Smooth muscle cell of the brain vasculature (primary cell): Measurements from ENCODE around the gene CHCHD6.

ENCODE experiments used
- DNase-seq: peaks from one replicate; pipeline ENCODE4 v3.0.0-alpha.2; 2012; ENCODE audit warnings: low read depth, low spot score

CHCHD6 gene

DNA sequence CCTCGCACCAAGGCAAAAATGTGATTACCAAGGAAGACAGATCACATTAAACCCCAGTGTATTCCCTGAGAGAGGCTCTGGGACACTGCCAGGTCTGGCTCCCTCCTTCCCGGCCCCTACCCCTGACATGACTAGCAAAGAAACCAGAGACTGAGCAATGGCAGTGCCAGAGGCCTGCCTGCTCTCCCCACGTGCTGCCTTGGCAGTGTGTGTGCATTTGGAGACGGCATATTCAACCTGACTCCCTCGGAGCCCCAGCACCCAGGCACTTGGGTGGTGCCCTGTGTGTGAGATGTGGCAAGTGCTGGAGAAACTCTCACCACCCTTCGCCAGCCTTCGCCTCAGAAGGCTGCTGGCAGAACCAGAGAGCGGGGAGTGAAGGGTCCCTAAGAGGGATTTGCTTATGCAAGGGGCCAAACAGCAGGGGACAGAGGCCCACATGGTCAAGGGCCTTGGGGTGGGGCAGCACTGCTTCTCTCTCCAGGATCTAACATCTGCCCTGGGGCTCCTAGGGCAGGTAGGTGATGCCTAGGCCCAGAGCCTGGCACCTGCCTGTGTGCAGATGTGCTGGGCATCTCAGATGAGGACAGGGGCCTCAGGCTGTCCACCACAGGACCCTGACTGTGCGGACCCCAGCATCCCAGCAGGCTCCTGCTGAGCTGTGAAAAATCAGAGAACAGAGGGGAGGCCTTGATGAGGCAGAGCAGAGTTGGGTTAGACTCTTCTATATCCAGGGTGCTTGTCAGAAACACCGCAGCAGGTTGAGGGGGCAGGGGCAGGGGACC lies 255.3 kb downstream of the CHCHD6 start:
- DNase-seq, result no peak

- DNase-seq, result peak; percentile 52
These were observed 256.0 kb downstream of the CHCHD6 start for GRCh38 chr3:126959921-126960603.

- DNase-seq, result no peak
These were observed 256.6 kb downstream of the CHCHD6 start for GRCh38 chr3:126960604-126960995.

DNA sequence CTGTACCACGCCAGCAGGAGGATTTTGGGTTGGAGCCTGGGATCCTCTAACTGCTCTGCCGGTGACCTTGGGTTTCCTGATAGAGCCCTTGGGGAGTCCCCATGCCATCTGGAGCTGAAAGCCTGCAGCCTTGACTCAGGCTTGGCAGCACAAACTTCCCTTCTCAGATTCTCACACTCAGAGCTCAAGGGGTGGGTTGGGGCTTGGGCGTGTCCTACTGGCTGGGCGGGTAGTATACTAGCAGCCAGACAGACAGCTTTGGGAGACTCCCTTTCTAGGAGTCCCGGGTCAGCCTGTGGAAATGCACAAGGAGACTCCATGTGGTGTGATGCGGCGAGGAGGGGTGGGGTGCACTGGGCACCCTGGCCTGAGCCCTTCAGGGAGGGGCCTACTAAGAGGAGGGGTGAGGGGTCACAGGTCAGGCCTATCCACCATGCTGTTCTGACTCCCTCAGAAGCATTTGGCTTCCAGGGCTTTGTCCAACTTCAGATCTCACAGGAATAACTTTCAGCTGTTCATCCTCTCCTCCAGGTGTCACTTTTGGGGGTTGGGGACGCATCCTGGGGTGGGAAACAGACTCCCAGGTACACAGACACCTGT lies 257.3 kb downstream of the CHCHD6 start:
- no peak for DNase-seq

GRCh38 chr3:126961791-126962461 lies 257.9 kb downstream of the CHCHD6 start:
- no peak for DNase-seq

DNA sequence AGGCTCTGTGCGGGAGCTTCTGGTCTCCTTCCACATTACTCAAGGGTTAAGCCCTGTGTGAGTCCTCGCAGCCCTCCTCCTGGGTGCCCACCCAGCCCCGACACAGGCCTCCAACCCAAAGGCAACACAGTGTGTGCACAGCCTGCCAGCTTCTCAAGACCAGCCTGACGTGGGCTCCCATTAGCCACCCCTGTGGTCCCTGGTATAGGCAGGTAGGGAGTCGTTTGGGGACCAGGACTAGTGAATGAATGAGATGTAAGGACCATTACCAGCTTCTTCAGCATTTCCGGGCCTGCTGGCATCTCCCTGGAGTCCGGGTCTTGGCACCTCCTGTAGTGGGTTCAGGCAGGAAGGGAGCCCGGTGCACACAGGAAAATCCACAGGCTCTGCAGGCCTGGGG lies 258.7 kb downstream of the CHCHD6 start:
- DNase-seq, result no peak

- no peak for DNase-seq
These were observed 259.5 kb downstream of the CHCHD6 start for GRCh38 chr3:126963261-126964190.

DNA sequence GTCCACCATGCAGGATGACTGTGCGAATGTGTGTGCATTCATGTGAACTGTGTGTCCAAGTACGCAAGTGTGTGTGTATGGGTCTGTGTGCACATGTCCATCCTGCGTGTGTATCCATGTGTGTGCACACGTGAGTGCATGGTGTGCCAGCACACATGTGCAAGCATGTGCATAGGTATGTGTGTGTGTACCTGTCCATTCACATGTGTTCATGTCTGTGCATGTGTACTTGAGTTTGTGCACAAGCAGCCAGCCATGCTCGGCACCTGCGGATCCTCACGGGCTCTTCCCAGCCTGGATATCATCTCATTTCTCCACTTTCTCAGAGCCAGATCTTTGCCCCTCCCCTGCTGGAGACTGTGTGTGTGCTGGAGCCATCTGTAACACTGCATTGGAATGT lies 260.2 kb downstream of the CHCHD6 start:
- DNase-seq, result no peak

- DNase-seq, result no peak
These were observed 260.9 kb downstream of the CHCHD6 start for GRCh38 chr3:126964950-126965349.

DNA sequence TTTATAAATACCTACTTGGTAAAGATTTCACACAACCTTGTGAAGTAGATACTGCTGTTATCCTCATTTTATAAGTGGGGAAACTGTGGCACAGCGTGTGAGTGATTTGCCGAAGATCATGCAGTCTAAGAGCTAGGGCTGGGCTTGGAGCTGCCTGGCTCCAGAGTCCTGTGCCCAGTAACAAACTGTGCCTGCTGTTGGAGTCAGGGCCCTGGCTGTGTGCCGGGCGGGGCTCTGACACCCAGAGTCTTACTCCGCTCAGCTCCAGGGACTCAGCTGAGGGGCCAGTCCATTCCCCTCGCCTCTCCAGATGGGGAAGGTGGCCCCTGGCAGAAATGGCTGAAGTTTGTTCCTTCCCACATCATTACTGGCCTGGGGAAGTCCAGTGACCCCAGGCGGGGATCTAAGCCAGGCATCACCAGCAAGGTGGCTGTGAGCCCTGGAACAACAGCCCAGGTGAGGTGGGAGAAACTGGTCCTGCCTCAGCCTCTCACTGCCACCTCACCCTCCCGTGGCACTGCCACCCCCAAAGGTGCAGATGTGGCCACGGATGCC lies 261.6 kb downstream of the CHCHD6 start:
- no peak for DNase-seq

DNA sequence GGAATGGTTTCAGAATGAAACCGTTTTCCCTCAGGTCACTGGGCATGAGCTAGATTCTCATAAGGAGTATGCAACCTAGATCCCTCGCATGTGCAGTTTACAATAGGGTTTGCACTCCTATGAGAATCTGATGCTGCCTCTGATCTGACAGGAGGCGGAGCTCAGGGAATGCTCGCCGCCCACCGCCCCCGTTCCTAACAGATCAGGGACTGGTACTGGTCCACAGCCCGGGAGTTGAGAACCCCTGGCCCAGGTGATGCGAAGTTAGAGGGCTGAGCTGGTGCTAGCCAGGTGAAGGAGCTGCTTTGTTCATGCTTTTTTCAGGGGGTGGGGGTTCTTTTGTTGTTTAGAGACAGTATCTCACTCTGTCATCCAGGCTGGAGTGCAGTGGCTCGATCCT lies 263.3 kb downstream of the CHCHD6 start:
- DNase-seq, result no peak

DNA sequence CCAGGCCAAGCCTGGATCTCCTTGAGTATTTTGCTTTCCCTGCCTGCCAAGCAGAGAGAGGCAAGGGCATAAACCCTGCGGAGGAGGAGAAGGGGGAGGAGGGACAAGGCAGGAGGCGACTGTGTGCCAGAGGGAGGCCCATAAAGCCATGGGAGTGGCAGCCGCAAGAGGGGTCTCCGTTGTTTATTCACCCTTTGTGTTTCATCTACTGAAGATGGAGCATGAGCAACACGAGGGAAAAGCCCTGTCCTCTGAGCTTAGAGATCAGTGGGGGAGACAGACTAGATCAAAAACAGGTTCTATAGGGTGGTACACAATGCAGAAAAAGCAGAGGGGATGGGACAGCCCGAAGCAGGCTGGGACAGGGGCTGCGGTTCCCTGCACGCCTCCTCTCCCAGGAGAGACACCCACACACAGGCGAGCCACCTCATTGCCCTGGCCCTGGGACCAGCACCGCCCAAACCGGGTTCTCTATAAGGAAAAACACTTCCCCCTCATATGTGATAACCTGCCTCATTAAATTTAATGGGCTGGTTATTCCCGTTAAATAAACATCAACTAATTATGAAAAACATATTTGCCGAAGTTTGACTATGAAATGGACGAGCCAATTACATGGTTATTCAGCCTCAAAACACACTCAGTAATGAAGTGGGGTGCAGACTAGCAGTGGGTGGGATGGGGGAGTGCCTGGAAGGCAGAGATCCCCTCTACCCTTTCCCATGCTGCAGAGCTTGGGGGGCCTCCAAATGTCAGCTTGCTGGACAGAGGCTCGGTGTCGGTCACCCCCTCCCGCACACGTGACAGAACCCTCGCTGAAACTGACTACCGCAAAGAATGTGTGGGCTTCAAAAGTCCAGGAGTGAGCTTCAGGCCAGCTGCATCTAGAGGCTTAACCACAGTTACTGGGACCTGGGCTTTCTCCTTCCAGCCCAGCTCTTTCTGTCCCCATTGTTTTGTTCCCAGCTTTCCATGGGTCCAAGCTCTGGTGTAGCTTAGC lies 264.7 kb downstream of the CHCHD6 start:
- no peak for DNase-seq

DNA sequence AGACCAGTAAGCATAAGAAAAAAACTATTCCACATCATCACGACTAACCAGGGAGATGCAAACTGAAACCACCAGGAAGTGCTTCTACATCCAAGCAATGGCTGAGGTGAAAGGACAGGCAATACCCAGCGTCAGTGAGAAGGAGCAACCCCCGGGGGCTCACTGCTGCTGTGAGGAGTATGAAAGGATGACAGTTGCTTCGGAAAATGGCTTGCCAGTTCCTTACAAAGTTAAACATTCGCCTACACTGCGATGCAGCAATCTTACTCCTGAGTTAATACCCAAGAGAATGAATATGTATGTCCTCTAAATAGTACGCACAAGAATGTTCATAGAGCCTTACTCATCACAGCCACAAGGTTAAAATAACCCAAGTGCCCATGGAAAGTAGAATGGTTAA lies 265.5 kb downstream of the CHCHD6 start:
- no peak for DNase-seq

- DNase-seq, result no peak
These were observed 266.1 kb downstream of the CHCHD6 start for GRCh38 chr3:126970101-126970500.

GRCh38 chr3:126970921-126971320 lies 266.9 kb downstream of the CHCHD6 start:
- DNase-seq, result no peak

DNA sequence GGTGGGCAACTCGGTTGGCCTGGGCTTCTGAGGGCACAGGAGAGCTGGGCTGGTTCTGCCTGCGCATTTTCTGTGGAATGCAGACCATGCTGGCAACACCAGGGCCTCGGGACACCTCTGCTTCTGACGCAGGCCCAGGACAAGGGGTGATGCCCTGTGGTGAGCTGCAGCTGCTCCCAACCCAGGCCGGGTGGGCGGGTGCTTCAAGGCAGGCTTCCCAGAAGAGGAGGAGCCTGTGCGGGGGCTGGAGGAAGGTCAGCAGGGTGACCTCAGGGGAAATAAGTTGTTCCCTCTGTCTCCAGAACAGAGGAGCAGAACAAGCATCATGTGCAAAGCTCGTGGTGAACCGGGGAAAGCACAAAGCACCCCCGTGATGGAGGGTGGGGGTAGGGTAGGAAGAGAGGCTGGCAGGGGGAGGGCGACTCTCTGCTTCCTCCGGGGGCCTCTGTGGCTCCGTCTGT lies 267.9 kb downstream of the CHCHD6 start:
- no peak for DNase-seq

DNA sequence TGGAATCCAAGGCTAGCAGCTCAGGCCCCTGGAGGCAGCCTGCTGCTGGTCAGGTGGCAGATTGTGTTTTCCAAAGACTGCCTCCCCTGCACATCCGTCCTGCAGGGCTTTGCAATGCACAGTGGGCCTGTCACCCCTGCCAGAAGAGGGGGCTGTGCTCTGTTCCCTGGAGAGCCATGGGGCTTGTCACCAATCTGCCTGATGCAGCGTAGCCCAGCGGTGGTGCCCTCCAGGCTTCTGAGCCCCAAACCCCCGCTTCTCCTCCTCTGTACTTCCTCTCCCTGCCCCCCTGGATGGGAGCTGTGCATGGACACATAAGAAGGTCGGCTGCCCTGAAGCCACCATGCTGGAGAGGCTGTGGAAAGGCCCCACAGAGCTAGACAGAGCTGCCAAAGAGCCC lies 268.8 kb downstream of the CHCHD6 start:
- DNase-seq, result no peak

- DNase-seq, result no peak
These were observed 269.8 kb downstream of the CHCHD6 start for GRCh38 chr3:126973814-126974213.

GRCh38 chr3:126974756-126975155 lies 270.7 kb downstream of the CHCHD6 start:
- DNase-seq, result no peak

DNA sequence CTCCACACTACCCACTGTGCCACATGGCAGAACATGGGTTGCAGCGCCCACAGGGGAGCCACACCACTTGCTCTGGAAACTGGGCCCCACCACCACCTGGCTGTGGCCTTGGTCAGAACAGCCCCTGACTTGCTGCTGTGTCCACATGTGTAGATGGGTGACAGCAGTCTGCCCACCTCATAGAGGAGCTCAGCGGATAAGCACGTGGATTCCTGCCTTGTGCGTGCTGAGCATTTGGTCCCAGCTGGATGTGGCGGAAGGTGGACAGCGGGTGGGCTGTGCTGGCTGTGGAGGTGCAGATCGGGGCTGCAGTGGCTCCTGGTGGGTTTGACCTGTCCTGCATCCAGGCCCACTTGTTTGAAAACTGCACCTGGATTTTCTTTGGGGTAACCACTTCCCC lies 272.9 kb downstream of the CHCHD6 start:
- no peak for DNase-seq
